HepG2 (cell line): ENCODE data around the gene EXOSC9. TPM values are rescaled to one million over a fixed set of nuclear protein-coding genes. Genes with fewer than 3 reads are reported as not detected.

Experiments used
- ARID4A ChIP-seq: sonication (generic); formaldehyde crosslinking; IDR thresholded peaks from 2 replicates; pipeline ENCODE4 v1.5.0; 2020; ENCODE audit warnings: mild to moderate bottlenecking, missing genetic modification reagents, borderline replicate concordance
- DR1 ChIP-seq: sonication (generic); formaldehyde crosslinking; IDR thresholded peaks from 2 replicates; pipeline ENCODE4 v1.8.0; 2021; ENCODE audit warnings: mild to moderate bottlenecking, missing genetic modification reagents, inconsistent platforms
- GABPA ChIP-seq, 2 experiments: IDR thresholded peaks; 2 replicates each; pipeline ENCODE4 v1.6.1; 2011 to 2016; ENCODE audit warnings: low read depth in 2 of 2, low read length in 1 of 2, missing biosample characterization in 1 of 2, missing genetic modification characterization in 1 of 2
- HOXA5 ChIP-seq: sonication (generic); formaldehyde crosslinking; IDR thresholded peaks from 2 replicates; pipeline ENCODE4 v1.4.0; 2020; ENCODE audit warnings: missing genetic modification reagents
- MXD3 ChIP-seq: IDR thresholded peaks from 2 replicates; pipeline ENCODE4 v1.6.1; 2016; ENCODE audit warnings: mild to moderate bottlenecking, missing biosample characterization, missing genetic modification reagents
- NR2C2 ChIP-seq: sonication (generic); formaldehyde crosslinking; IDR thresholded peaks from 2 replicates; pipeline ENCODE4 v1.4.0; 2020; ENCODE audit warnings: missing genetic modification reagents, mild to moderate bottlenecking, moderate library complexity, borderline replicate concordance
- PPARG ChIP-seq: conservative IDR thresholded peaks from 2 replicates; pipeline ENCODE4 v1.6.1; 2016; ENCODE audit warnings: missing biosample characterization, missing genetic modification reagents
- TCF7L2 ChIP-seq: IDR thresholded peaks from 2 replicates; pipeline ENCODE4 v1.6.1; 2011; ENCODE audit warnings: mild to moderate bottlenecking, low read depth, low read length, moderate library complexity
- TMF1 ChIP-seq: sonication (generic); formaldehyde crosslinking; IDR thresholded peaks from 2 replicates; pipeline ENCODE4 v1.8.1; 2022; ENCODE audit warnings: low read depth, missing genetic modification reagents
- TSC22D2 ChIP-seq: sonication (generic); formaldehyde crosslinking; IDR thresholded peaks from 2 replicates; pipeline ENCODE4 v1.5.1; 2020; ENCODE audit warnings: missing genetic modification reagents, mild to moderate bottlenecking, borderline replicate concordance
- ZBTB14 ChIP-seq: sonication (generic); formaldehyde crosslinking; IDR thresholded peaks from 2 replicates; pipeline ENCODE4 v1.4.0; 2020; ENCODE audit warnings: missing genetic modification reagents
- ZMYM3 ChIP-seq: sonication (generic); formaldehyde crosslinking; IDR thresholded peaks from 2 replicates; pipeline ENCODE4 v1.5.1; 2020; ENCODE audit warnings: mild to moderate bottlenecking, missing genetic modification reagents
- ZNF180 ChIP-seq: sonication (generic); formaldehyde crosslinking; IDR thresholded peaks from 2 replicates; pipeline ENCODE4 v1.4.0; 2020; ENCODE audit warnings: low read depth, missing genetic modification reagents, borderline replicate concordance
- ZNF234 ChIP-seq: sonication (generic); formaldehyde crosslinking; conservative IDR thresholded peaks from 2 replicates; pipeline ENCODE4 v1.5.1; 2020; ENCODE audit warnings: mild to moderate bottlenecking, missing genetic modification reagents
- ZNF337 ChIP-seq: sonication (generic); formaldehyde crosslinking; IDR thresholded peaks from 2 replicates; pipeline ENCODE4 v1.5.1; 2020; ENCODE audit warnings: missing genetic modification reagents, low read depth, mild to moderate bottlenecking, borderline replicate concordance
- ZNF496 ChIP-seq: sonication (generic); formaldehyde crosslinking; IDR thresholded peaks from 2 replicates; pipeline ENCODE4 v1.8.1; 2023; ENCODE audit warnings: mild to moderate bottlenecking, moderate library complexity, missing genetic modification reagents; ENCODE audit not compliant: insufficient replicate concordance
- polyA plus RNA-seq, 8 experiments: library from polyadenylated mRNA; depleted of rRNA in 3 of 8; stranded (reverse) in 7 of 8; unstranded in 1 of 8; fragments of >200 nt; fragmentation: Illumina TruSeq in 4 of 8; extraction: Trizol in 4 of 8; gene quantifications; 2 replicates each; pipeline versions ENCODE4 v1.2.1 to v1.2.3, GENCODE V29; 2011 to 2016; ENCODE audit warnings: low read depth in 4 of 8, missing spikeins in 1 of 8, mixed read lengths in 1 of 8; ENCODE audit not compliant: insufficient read depth in 1 of 8
- total RNA-seq, 5 experiments: library from RNA; depleted of rRNA; stranded (reverse); fragments of >200 nt; fragmentation: Illumina TruSeq; extraction: Trizol; gene quantifications; 2 replicates each; pipeline ENCODE4 v1.2.3, GENCODE V29; 2016; ENCODE audit warnings: low read depth in 1 of 5
- TF ChIP-seq, protein P1 (sequence below): sonication (generic); formaldehyde crosslinking; IDR thresholded peaks from 2 replicates; pipeline ENCODE4 v1.8.1; 2023; ENCODE audit warnings: mild to moderate bottlenecking, moderate library complexity, missing genetic modification reagents
- TF ChIP-seq, protein P2 (sequence below): IDR thresholded peaks from 2 replicates; pipeline ENCODE4 v1.6.1; 2016; ENCODE audit warnings: low read depth

The EXOSC9 gene
- total and polyA plus RNA-seq, 2 of the 13 experiments (the other 11 are each of a cell fraction or from before 2014, with no cell fraction given): 26.0 to 48.0 TPM

DNA sequence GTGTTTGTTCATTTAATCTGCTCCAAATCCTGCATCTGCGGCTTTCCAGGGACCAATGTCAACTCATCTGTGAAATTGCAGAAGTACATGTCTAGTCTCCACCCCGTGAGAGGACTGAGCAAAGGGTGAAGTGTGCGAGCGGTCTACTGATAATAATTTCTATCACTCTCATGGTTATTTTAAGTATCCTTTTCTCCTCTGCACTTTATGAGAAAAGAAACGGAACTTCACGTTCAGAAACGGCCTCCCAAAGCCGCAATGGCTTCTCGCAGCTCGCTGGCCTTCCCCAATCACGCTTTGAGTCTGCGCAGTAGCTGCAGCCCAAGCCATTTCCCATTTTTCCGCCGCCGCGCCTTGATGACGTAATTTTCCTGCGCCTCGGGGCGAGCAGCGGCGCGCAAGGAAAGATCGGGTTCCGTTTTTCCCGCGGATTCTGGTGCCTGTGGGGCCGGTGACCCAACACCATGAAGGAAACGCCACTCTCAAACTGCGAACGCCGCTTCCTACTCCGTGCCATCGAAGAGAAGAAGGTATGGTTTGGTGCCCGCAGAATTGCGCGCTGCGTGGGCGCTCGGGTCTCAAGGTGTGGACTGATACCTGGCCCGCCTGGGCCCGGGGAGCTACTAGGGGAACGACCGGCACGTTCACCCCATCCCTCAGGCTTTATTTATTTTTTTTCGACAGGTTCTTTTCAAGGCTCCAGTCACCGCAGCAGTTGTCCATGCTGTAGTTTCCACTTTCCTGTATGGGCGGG lies at the start of gene EXOSC9 (continued):
- peak; percentile 93 for TF ChIP-seq DR1 (CRISPR knock-in tag)
- no peak for TF ChIP-seq ZNF496 (CRISPR knock-in tag)
- TF ChIP-seq ZNF234 (CRISPR knock-in tag): no peak
- TF ChIP-seq MXD3 (CRISPR knock-in tag): no peak; the same call in 1 of the 2 replicates
- peak; percentile 69; the same call in 1 of the 2 replicates for TF ChIP-seq ZBTB14 (CRISPR knock-in tag)
- TF ChIP-seq ZNF337: no peak; the same call in 1 of the 2 replicates
- TF ChIP-seq TCF7L2: no peak
- TF ChIP-seq, protein P1, sequence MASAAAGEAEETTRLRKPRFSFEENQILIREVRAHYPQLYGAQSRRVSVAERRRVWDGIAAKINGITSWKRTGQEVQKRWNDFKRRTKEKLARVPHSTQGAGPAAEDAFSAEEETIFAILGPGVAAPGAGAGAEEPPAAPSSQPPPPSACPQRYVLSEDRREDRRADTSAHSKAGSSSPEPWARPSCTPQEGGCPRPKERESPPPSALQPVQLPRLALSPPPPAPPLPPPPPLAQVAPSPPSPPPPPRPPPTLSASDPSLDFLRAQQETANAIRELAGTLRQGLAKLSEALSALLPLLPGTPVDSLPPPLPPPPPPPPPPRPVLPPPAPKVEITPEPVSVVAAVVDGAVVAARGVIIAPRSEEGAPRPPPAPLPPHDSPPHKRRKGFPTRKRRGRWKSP: peak; percentile 72; the same call in 1 of the 2 replicates
- TF ChIP-seq ZMYM3 (CRISPR knock-in tag): 0 out of 2 replicates have a peak, but pooled peaks have one; percentile 4
- TF ChIP-seq, protein P2, sequence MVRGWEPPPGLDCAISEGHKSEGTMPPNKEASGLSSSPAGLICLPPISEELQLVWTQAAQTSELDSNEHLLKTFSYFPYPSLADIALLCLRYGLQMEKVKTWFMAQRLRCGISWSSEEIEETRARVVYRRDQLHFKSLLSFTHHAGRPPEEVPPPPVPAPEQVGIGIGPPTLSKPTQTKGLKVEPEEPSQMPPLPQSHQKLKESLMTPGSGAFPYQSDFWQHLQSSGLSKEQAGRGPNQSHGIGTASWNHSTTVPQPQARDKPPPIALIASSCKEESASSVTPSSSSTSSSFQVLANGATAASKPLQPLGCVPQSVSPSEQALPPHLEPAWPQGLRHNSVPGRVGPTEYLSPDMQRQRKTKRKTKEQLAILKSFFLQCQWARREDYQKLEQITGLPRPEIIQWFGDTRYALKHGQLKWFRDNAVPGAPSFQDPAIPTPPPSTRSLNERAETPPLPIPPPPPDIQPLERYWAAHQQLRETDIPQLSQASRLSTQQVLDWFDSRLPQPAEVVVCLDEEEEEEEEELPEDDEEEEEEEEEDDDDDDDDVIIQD (CRISPR knock-in tag): peak; percentile 80; the same call in 1 of the 2 replicates
- no peak for TF ChIP-seq GABPA (IDR thresholded peaks at IDR 0.05; ENCODE audit: low read depth, low read length)
- TF ChIP-seq GABPA (CRISPR knock-in tag; IDR thresholded peaks at IDR 0.05; ENCODE audit: low read depth): peak; percentile 76
- TF ChIP-seq ZNF180 (CRISPR knock-in tag): no peak
- peak; percentile 93; the same call in 1 of the 2 replicates for TF ChIP-seq HOXA5
- no peak for TF ChIP-seq PPARG
- no peak; the same call in 1 of the 2 replicates for TF ChIP-seq TMF1 (CRISPR knock-in tag)
- TF ChIP-seq ARID4A (CRISPR knock-in tag): peak; percentile 93; the same call in 1 of the 2 replicates
- TF ChIP-seq NR2C2 (CRISPR knock-in tag): peak; percentile 61; the same call in 1 of the 2 replicates
- no peak; the same call in 1 of the 2 replicates for TF ChIP-seq TSC22D2
